HepG2 (cell line): ENCODE measurements around the gene DRD5. TPM values are rescaled to one million over a fixed set of nuclear protein-coding genes. Genes with fewer than 3 reads are reported as not detected.
A peak's percentile ranks its signal among the peaks of the same experiment; 100 is the strongest.
"Not testable (repeated sequence)": the region's sequence is repeated elsewhere in the genome, so short reads cannot be mapped to it uniquely, and the experiment has no call there.

Experiments used
- ATAC-seq: fragments of 200-7000 bp; cut with Tn5 transposase; 3 replicates; pipeline ENCODE4 v1.9.1; 2020; ENCODE audit warnings: mild to moderate bottlenecking, moderate library complexity
- BruUV-seq: library from RNA; stranded (reverse); fragments of 400-500 nt; replicated peaks from 2 replicates; lab custom pipeline; 2021; lab: Mats Ljungman, UMichigan
- CTCF ChIA-PET: fragments of 300-600 bp; formaldehyde crosslinking; extraction: SDS; loops from one replicate; lab custom pipeline; 2021; ENCODE audit warnings: low total read pairs, inconsistent platforms, low intra/inter-chr PET ratio; lab: Yijun Ruan, JAX
- POLR2A ChIA-PET: fragments of 350-600 bp; sonication (Branson Sonifier 250); formaldehyde crosslinking; loops from one replicate; lab custom pipeline; 2020; ENCODE audit warnings: antibody characterized with exemption, inconsistent platforms; lab: Yijun Ruan, JAX
- DNase-seq: peaks from one replicate; pipeline ENCODE4 v3.0.0-alpha.2; 2015; ENCODE audit warnings: low spot score
- FAIRE-seq: peaks from 3 replicates; lab custom pipeline; 2011; peaks lifted over from hg19 to GRCh38; lab: Jason Lieb, UNC
- H2AFZ ChIP-seq: one replicate; pipeline ENCODE4 v1.6.1; 2011; ENCODE audit warnings: low read length, inconsistent platforms
- H3K27ac ChIP-seq: fragments of 300-600 bp; 3 replicates; pipeline ENCODE4 v1.8.0; 2011; ENCODE audit warnings: mixed run types, mild to moderate bottlenecking, mixed read lengths, low read length, inconsistent platforms; ENCODE audit not compliant: insufficient read depth; ENCODE audit errors: extremely low read length
- H3K27me3 ChIP-seq, 2 experiments: fragments of 200-600 bp in 1 of 2; 2 replicates in 1 of 2; 3 replicates in 1 of 2; pipeline versions ENCODE4 v1.6.0 to v1.8.0; 2011; ENCODE audit warnings: low read length in 2 of 2, mild to moderate bottlenecking in 2 of 2, moderate library complexity in 2 of 2, inconsistent platforms in 1 of 2; ENCODE audit not compliant: insufficient read depth in 2 of 2, control insufficient read depth in 1 of 2
- H3K36me3 ChIP-seq, 2 experiments: fragments of 200-600 bp in 1 of 2; replicated peaks in 1 of 2; 2 replicates in 1 of 2; 3 replicates in 1 of 2; pipeline versions ENCODE4 v1.5.1 to v1.8.0; 2011; ENCODE audit warnings: low read length in 2 of 2, inconsistent platforms in 1 of 2; ENCODE audit not compliant: insufficient read depth in 2 of 2, control insufficient read depth in 1 of 2
- H3K4me1 ChIP-seq: 2 replicates; pipeline ENCODE4 v1.5.1; 2012; ENCODE audit warnings: low read length, inconsistent platforms; ENCODE audit not compliant: insufficient read depth
- H3K4me2 ChIP-seq: 2 replicates; pipeline ENCODE4 v1.6.0; 2011; ENCODE audit warnings: low read depth, low read length, inconsistent platforms
- H3K4me3 ChIP-seq, 3 experiments: fragments of 200-600 bp in 1 of 3; sonication (generic), shearing (Covaris generic) in 1 of 3; replicated peaks in 1 of 3; 2 replicates each; pipeline ENCODE4 v1.5.1; 2011 to 2016; ENCODE audit warnings: low read length in 3 of 3, inconsistent platforms in 2 of 3, low read depth in 2 of 3, mild to moderate bottlenecking in 2 of 3, control low read depth in 1 of 3, mixed read lengths in 1 of 3; ENCODE audit not compliant: insufficient read depth in 1 of 3
- H3K79me2 ChIP-seq: one replicate; pipeline ENCODE4 v1.6.1; 2011; ENCODE audit warnings: low read length, inconsistent platforms; ENCODE audit not compliant: insufficient read depth
- H3K9ac ChIP-seq: 2 replicates; pipeline ENCODE4 v1.6.0; 2011; ENCODE audit warnings: mild to moderate bottlenecking, low read depth, low read length, inconsistent platforms; ENCODE audit not compliant: insufficient read depth
- H3K9me3 ChIP-seq: 2 replicates; pipeline ENCODE4 v1.5.1; 2012; ENCODE audit warnings: mild to moderate bottlenecking, low read length
- H4K20me1 ChIP-seq: 2 replicates; pipeline ENCODE4 v1.6.0; 2011; ENCODE audit warnings: inconsistent platforms, mild to moderate bottlenecking, low read length, moderate library complexity; ENCODE audit not compliant: insufficient read depth
- AHDC1 ChIP-seq: sonication (generic); formaldehyde crosslinking; IDR thresholded peaks from 2 replicates; pipeline ENCODE4 v1.5.1; 2020; ENCODE audit warnings: mild to moderate bottlenecking, missing genetic modification reagents, borderline replicate concordance
- MAX ChIP-seq: IDR thresholded peaks from 2 replicates; pipeline ENCODE4 v1.6.1; 2012; ENCODE audit warnings: inconsistent platforms
- NONO ChIP-seq, 2 experiments: fragments of 450-650 bp in 1 of 2; sonication (generic) in 1 of 2; formaldehyde crosslinking in 1 of 2; IDR thresholded peaks in 1 of 2; conservative IDR thresholded peaks in 1 of 2; 2 replicates each; pipeline versions ENCODE4 v1.6.1 to v1.8.0; 2017 to 2022; ENCODE audit warnings: mild to moderate bottlenecking in 1 of 2, missing genetic modification reagents in 1 of 2, moderate library complexity in 1 of 2
- POLR2G ChIP-seq: fragments of 200-400 bp; formaldehyde crosslinking; IDR thresholded peaks from 2 replicates; pipeline ENCODE4 v1.6.1; 2018; ENCODE audit warnings: mild to moderate bottlenecking, low read depth, low read length, moderate library complexity
- SRF ChIP-seq: IDR thresholded peaks from 2 replicates; pipeline ENCODE4 v1.6.1; 2011; ENCODE audit warnings: mild to moderate bottlenecking, low read depth, low read length, moderate library complexity
- TCF7L2 ChIP-seq: IDR thresholded peaks from 2 replicates; pipeline ENCODE4 v1.6.1; 2011; ENCODE audit warnings: mild to moderate bottlenecking, low read depth, low read length, moderate library complexity
- ZBTB39 ChIP-seq: sonication (generic); formaldehyde crosslinking; IDR thresholded peaks from 2 replicates; pipeline ENCODE4 v1.5.0; 2020; ENCODE audit warnings: missing genetic modification reagents
- ZNF354B ChIP-seq: sonication (generic); formaldehyde crosslinking; IDR thresholded peaks from 2 replicates; pipeline ENCODE4 v1.8.0; 2022; ENCODE audit warnings: mild to moderate bottlenecking, missing genetic modification reagents
- ZNF558 ChIP-seq: sonication (generic); formaldehyde crosslinking; IDR thresholded peaks from 2 replicates; pipeline ENCODE4 v1.9.0; 2022; ENCODE audit warnings: mild to moderate bottlenecking, missing genetic modification reagents, borderline replicate concordance
- ZNF629 ChIP-seq: sonication (generic); formaldehyde crosslinking; conservative IDR thresholded peaks from 2 replicates; pipeline ENCODE4 v1.5.0; 2020; ENCODE audit warnings: missing genetic modification reagents
- ZSCAN31 ChIP-seq: sonication (generic); formaldehyde crosslinking; IDR thresholded peaks from 2 replicates; pipeline ENCODE4 v1.5.0; 2020; ENCODE audit warnings: low read depth, mild to moderate bottlenecking, missing genetic modification reagents
- whole genome bisulfite sequencing: methylation state at CpG from one replicate; pipeline ENCODE4 v1.1.6; 2017; ENCODE audit warnings: low lambda C conversion rate; 5-methylcytosine and 5-hydroxymethylcytosine counted together
- in situ Hi-C: cut with HindIII; loops from 2 replicates; pipeline ENCODE4 v1.10.0; 2017; ENCODE audit warnings: low pct_unique_long_range_greater_than_20kb; ENCODE audit not compliant: extremely low pct_ligation_motif_present
- intact Hi-C: fragments of 100-400 bp; cut with micrococcal nuclease; formaldehyde crosslinking; loops from one replicate; pipeline ENCODE4 v1.10.0; 2022; ENCODE audit not compliant: unreplicated experiment
- polyA plus RNA-seq, 8 experiments: library from polyadenylated mRNA; depleted of rRNA in 3 of 8; stranded (reverse) in 7 of 8; unstranded in 1 of 8; fragments of >200 nt; fragmentation: Illumina TruSeq in 4 of 8; extraction: Trizol in 4 of 8; gene quantifications; 2 replicates each; pipeline versions ENCODE4 v1.2.1 to v1.2.3, GENCODE V29; 2011 to 2016; ENCODE audit warnings: low read depth in 4 of 8, missing spikeins in 1 of 8, mixed read lengths in 1 of 8; ENCODE audit not compliant: insufficient read depth in 1 of 8
- total RNA-seq, 5 experiments: library from RNA; depleted of rRNA; stranded (reverse); fragments of >200 nt; fragmentation: Illumina TruSeq; extraction: Trizol; gene quantifications; 2 replicates each; pipeline ENCODE4 v1.2.3, GENCODE V29; 2016; ENCODE audit warnings: low read depth in 1 of 5

Gene DRD5
- total and polyA plus RNA-seq, 2 of the 13 experiments (the other 11 are each of a cell fraction or from before 2014, with no cell fraction given), result not detected

GRCh38 chr4:9785891-9786290 lies 4.5 kb downstream of the DRD5 start:
- 97% methylated on average over 5 of the region's 5 CpGs for WGBS
- ATAC-seq, H3K4me2 ChIP-seq, H3K27ac ChIP-seq, H3K4me3 ChIP-seq, H3K79me2 ChIP-seq, POLR2A ChIA-PET, BruUV-seq, H2AFZ ChIP-seq, CTCF ChIA-PET, H3K9me3 ChIP-seq, H3K27me3 ChIP-seq, H3K4me1 ChIP-seq, H3K36me3 ChIP-seq, DNase-seq, in situ Hi-C loops, FAIRE-seq, H4K20me1 ChIP-seq, H3K9ac ChIP-seq, intact Hi-C loops: not testable (repeated sequence)
- 0 out of 2 replicates have a peak, but pooled peaks have one; percentile 5 for TF ChIP-seq ZNF629

GRCh38 chr4:9792381-9792780 lies 10.9 kb downstream of the DRD5 start:
- no peak for FAIRE-seq
- BruUV-seq, result no TSS peak
- Histone ChIP-seq H3K27ac (no peak overlapping the region), H3K27me3 (no peaks in the 10 kb centered on the region), H2AFZ (no peak overlapping the region), H3K36me3 (peaks cover 0 to 4% of the 10 kb centered on the region in 2 experiments; a peak in 2 of 5 replicates), H3K4me2 (no peak overlapping the region), H3K79me2 (no peaks in the 10 kb centered on the region), H3K9ac (no peak overlapping the region), H3K4me3 (no peak overlapping the region), H3K4me1 (no peaks in the 10 kb centered on the region), H3K9me3 (no peaks in the 10 kb centered on the region), H4K20me1 (no peaks in the 10 kb centered on the region)
- no peak for ATAC-seq
- CTCF ChIA-PET, result no interaction called here
- POLR2A ChIA-PET, result no interaction called here
- in situ Hi-C loops, result no loop called here
- DNase-seq, result no peak
- intact Hi-C loops, result no loop called here
- WGBS, result 97% methylated on average over 3 of the region's 3 CpGs
- TF ChIP-seq MAX, result no peak
- TF ChIP-seq ZSCAN31 (CRISPR knock-in tag), result no peak
- no peak for TF ChIP-seq SRF
- TF ChIP-seq ZNF354B (CRISPR knock-in tag), result no peak
- no peak for TF ChIP-seq ZNF558 (CRISPR knock-in tag)
- TF ChIP-seq ZBTB39 (CRISPR knock-in tag), result no peak
- no peak for TF ChIP-seq AHDC1 (CRISPR knock-in tag)
- TF ChIP-seq TCF7L2, result no peak
- no peak for TF ChIP-seq NONO (IDR thresholded peaks at IDR 0.05)
- TF ChIP-seq NONO (CRISPR knock-in tag; conservative IDR thresholded peaks at IDR 0.05), result no peak
- no peak for TF ChIP-seq POLR2G
